Smooth muscle cell (in vitro differentiated cells): ENCODE measurements around the gene HS3ST1. TPM values are rescaled to one million over a fixed set of nuclear protein-coding genes. Genes with fewer than 3 reads are reported as not detected.

ENCODE experiments used
- DNase-seq: peaks from one replicate; lab custom pipeline; 2025; ENCODE audit not compliant: unreplicated experiment; lab: John Stamatoyannopoulos, UW
- H2AFZ ChIP-seq: fragments of 200-600 bp; sonication (generic); 2 replicates; pipeline ENCODE4 v1.6.0; 2016; ENCODE audit warnings: antibody characterized with exemption, low read depth, mild to moderate bottlenecking
- H3F3A ChIP-seq: fragments of 200-600 bp; sonication (generic); 2 replicates; pipeline ENCODE4 v1.6.0; 2017; ENCODE audit warnings: antibody characterized with exemption, low read depth
- H3K27ac ChIP-seq: fragments of 200-600 bp; sonication (generic); 2 replicates; pipeline ENCODE4 v1.5.1; 2016; ENCODE audit warnings: low read depth, mild to moderate bottlenecking
- H3K27me3 ChIP-seq: fragments of 200-600 bp; sonication (generic); 2 replicates; pipeline ENCODE4 v1.6.1; 2016; ENCODE audit warnings: low read depth, mild to moderate bottlenecking
- H3K36me3 ChIP-seq: fragments of 200-600 bp; sonication (generic); 2 replicates; pipeline ENCODE4 v1.5.1; 2016; ENCODE audit warnings: low read depth
- H3K4me1 ChIP-seq: fragments of 200-600 bp; sonication (generic); 2 replicates; pipeline ENCODE4 v1.5.1; 2016; ENCODE audit warnings: low read depth
- H3K4me2 ChIP-seq: fragments of 200-600 bp; sonication (generic); 2 replicates; pipeline ENCODE4 v1.6.0; 2016; ENCODE audit warnings: mild to moderate bottlenecking
- H3K4me3 ChIP-seq: fragments of 200-600 bp; sonication (generic); 2 replicates; pipeline ENCODE4 v1.5.1; 2016; ENCODE audit warnings: mild to moderate bottlenecking
- H3K79me2 ChIP-seq: fragments of 200-600 bp; sonication (generic); 2 replicates; pipeline ENCODE4 v1.6.0; 2016; ENCODE audit warnings: low read depth, mild to moderate bottlenecking
- H3K9ac ChIP-seq: fragments of 200-600 bp; sonication (generic); 2 replicates; pipeline ENCODE4 v1.6.0; 2016; ENCODE audit warnings: low read depth
- H3K9me3 ChIP-seq: fragments of 200-600 bp; sonication (generic); replicated peaks from 2 replicates; pipeline ENCODE4 v1.5.1; 2016; ENCODE audit warnings: low read depth
- H4K20me1 ChIP-seq: fragments of 200-600 bp; sonication (generic); 2 replicates; pipeline ENCODE4 v1.6.0; 2016; ENCODE audit warnings: low read depth
- WGBS: methylation state at CpG from one replicate; pipeline ENCODE4 v1.1.7; 2016; ENCODE audit warnings: low lambda C conversion rate; 5-methylcytosine and 5-hydroxymethylcytosine counted together
- polyA plus RNA-seq: library from polyadenylated mRNA; unstranded; fragments of >200 nt; fragmentation: Nextera tagmentation; extraction: Ambion mirVana; gene quantifications from 2 replicates; pipeline ENCODE4 v1.2.1, GENCODE V29; 2016
- total RNA-seq: library from RNA; depleted of rRNA; stranded (reverse); fragments of >200 nt; gene quantifications from 2 replicates; pipeline ENCODE4 v1.2.3, GENCODE V29; 2014
- TF ChIP-seq, protein P1 (sequence below): fragments of 200-600 bp; sonication (generic); IDR thresholded peaks from 2 replicates; pipeline ENCODE4 v1.5.1; 2017; ENCODE audit warnings: borderline replicate concordance, mild to moderate bottlenecking, antibody characterized with exemption; ENCODE audit not compliant: insufficient read depth, poor library complexity, severe bottlenecking

The HS3ST1 gene
- total and polyA plus RNA-seq, 2 experiments from 2014 or later, result 0.22 to 3.1 TPM

- Histone ChIP-seq H3K27me3 (peaks cover 4% of the 10 kb centered on the region), H2AFZ (no peak overlapping the region), H3K4me3 (no peak overlapping the region), H3K36me3 (no peaks in the 10 kb centered on the region), H4K20me1 (no peaks in the 10 kb centered on the region), H3K79me2 (no peaks in the 10 kb centered on the region), H3K4me2 (no peak overlapping the region), H3K9me3 (no peaks in the 10 kb centered on the region), H3F3A (no peaks in the 10 kb centered on the region), H3K4me1 (peaks cover 3% of the 10 kb centered on the region), H3K27ac (no peak overlapping the region), H3K9ac (no peak overlapping the region)
- no peak for DNase-seq
- TF ChIP-seq, protein P1, sequence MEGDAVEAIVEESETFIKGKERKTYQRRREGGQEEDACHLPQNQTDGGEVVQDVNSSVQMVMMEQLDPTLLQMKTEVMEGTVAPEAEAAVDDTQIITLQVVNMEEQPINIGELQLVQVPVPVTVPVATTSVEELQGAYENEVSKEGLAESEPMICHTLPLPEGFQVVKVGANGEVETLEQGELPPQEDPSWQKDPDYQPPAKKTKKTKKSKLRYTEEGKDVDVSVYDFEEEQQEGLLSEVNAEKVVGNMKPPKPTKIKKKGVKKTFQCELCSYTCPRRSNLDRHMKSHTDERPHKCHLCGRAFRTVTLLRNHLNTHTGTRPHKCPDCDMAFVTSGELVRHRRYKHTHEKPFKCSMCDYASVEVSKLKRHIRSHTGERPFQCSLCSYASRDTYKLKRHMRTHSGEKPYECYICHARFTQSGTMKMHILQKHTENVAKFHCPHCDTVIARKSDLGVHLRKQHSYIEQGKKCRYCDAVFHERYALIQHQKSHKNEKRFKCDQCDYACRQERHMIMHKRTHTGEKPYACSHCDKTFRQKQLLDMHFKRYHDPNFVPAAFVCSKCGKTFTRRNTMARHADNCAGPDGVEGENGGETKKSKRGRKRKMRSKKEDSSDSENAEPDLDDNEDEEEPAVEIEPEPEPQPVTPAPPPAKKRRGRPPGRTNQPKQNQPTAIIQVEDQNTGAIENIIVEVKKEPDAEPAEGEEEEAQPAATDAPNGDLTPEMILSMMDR, result no peak
- 70% methylated on average over 4 of the region's 4 CpGs for WGBS
Observed at GRCh38 chr4:11471618-11472017, 42.9 kb upstream of the HS3ST1 start.

GRCh38 chr4:11471046-11471441 lies 42.4 kb upstream of the HS3ST1 start:
- Histone ChIP-seq H2AFZ (no peak overlapping the region), H3K27ac (no peak overlapping the region), H3F3A (no peaks in the 10 kb centered on the region), H3K9ac (no peak overlapping the region), H3K9me3 (no peaks in the 10 kb centered on the region), H3K27me3 (peaks cover 4% of the 10 kb centered on the region), H3K4me2 (no peak overlapping the region), H4K20me1 (no peaks in the 10 kb centered on the region), H3K79me2 (no peaks in the 10 kb centered on the region), H3K36me3 (no peaks in the 10 kb centered on the region), H3K4me3 (no peak overlapping the region), H3K4me1 (peaks cover 3% of the 10 kb centered on the region)
- TF ChIP-seq, protein P1, result no peak
- 86% methylated on average over 3 of the region's 3 CpGs for WGBS
- no peak for DNase-seq

DNA sequence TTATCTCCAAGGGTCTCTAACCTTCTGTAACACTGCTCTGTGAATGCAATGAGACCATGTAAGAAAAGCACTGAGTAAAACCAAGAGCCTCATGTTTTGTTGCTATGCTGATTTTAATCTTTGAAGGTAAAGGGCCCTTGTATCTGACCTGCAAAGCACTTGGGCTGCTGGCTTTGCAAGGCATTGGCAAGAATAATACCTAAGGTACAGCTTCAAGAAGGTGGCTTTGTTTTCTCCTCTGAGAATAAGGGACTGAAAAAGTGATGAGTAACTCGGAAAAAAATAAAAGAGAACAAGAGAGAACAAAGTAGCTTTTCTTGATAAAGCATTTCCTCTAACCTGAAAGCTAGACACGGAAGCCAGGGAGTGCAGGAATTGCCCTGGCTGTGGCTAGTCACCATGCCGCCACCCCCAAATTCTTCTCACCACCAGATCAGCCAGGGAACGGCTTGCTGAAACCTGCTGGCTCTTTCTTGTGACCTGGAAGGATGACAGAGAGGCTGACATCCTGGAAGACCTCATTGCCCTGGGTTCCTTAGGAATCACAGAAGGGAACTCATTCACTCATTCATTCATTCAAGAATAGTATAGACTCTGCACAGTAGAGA lies 41.8 kb upstream of the HS3ST1 start:
- Histone ChIP-seq H3K9ac (no peak overlapping the region), H3K4me1 (peaks cover 3% of the 10 kb centered on the region), H2AFZ (no peak overlapping the region)

More for the DNA sequence above, 41.8 kb upstream of the HS3ST1 start:
- H3K79me2 ChIP-seq, result no peaks in the 10 kb centered on the region
- H3K36me3 ChIP-seq, result no peaks in the 10 kb centered on the region
- H3K4me3 ChIP-seq, result no peak overlapping the region
- no peak overlapping the region for H3K4me2 ChIP-seq
- no peaks in the 10 kb centered on the region for H3K9me3 ChIP-seq
- no peaks in the 10 kb centered on the region for H3F3A ChIP-seq
- TF ChIP-seq, protein P1, result no peak
- peaks cover 4% of the 10 kb centered on the region for H3K27me3 ChIP-seq
- 63% methylated on average over 4 of the region's 4 CpGs for WGBS
- no peak for DNase-seq
- H3K27ac ChIP-seq, result no peak overlapping the region
- no peaks in the 10 kb centered on the region for H4K20me1 ChIP-seq
